AG09309 (cell line): ENCODE data around the gene C5.
A peak's percentile ranks its signal among the peaks of the same experiment; 100 is the strongest.

Experiments
- DNase-seq: peaks from one replicate; pipeline ENCODE4 v3.0.0-alpha.2; 2010; ENCODE audit warnings: low read depth
- H3K4me3 ChIP-seq: 2 replicates; pipeline ENCODE4 v1.5.1; 2011; ENCODE audit warnings: mild to moderate bottlenecking, low read depth, low read length, moderate library complexity; ENCODE audit not compliant: control insufficient read depth
- TF ChIP-seq, protein P1 (sequence below): IDR thresholded peaks from 2 replicates; pipeline ENCODE4 v1.5.1; 2011; ENCODE audit warnings: mild to moderate bottlenecking, low read depth, low read length, inconsistent platforms; ENCODE audit not compliant: insufficient read depth, control insufficient read depth; ENCODE audit errors: missing control alignments

C5 gene

DNA sequence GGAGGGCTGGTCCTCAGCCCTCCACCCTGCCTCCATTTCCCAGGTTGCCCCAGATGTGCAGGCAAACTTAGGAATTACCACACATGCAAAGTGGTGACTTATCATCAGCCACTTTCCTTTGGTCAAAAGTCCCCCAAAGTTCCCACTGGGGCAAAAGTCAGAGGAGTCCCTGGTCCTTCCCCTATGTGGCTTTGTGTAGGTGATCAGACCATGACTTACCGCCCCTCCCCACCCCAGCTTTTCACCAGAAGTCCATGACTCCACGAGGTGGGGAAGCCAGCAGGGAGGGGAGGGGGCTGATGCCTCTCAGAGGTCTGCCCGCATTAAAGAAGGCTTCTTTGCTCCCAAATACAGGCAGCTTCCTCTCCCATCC, 129.3 kb downstream of the C5 start:
- TF ChIP-seq, protein P1, sequence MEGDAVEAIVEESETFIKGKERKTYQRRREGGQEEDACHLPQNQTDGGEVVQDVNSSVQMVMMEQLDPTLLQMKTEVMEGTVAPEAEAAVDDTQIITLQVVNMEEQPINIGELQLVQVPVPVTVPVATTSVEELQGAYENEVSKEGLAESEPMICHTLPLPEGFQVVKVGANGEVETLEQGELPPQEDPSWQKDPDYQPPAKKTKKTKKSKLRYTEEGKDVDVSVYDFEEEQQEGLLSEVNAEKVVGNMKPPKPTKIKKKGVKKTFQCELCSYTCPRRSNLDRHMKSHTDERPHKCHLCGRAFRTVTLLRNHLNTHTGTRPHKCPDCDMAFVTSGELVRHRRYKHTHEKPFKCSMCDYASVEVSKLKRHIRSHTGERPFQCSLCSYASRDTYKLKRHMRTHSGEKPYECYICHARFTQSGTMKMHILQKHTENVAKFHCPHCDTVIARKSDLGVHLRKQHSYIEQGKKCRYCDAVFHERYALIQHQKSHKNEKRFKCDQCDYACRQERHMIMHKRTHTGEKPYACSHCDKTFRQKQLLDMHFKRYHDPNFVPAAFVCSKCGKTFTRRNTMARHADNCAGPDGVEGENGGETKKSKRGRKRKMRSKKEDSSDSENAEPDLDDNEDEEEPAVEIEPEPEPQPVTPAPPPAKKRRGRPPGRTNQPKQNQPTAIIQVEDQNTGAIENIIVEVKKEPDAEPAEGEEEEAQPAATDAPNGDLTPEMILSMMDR = no peak
- no peak for DNase-seq
- no peak overlapping the region for H3K4me3 ChIP-seq

DNA sequence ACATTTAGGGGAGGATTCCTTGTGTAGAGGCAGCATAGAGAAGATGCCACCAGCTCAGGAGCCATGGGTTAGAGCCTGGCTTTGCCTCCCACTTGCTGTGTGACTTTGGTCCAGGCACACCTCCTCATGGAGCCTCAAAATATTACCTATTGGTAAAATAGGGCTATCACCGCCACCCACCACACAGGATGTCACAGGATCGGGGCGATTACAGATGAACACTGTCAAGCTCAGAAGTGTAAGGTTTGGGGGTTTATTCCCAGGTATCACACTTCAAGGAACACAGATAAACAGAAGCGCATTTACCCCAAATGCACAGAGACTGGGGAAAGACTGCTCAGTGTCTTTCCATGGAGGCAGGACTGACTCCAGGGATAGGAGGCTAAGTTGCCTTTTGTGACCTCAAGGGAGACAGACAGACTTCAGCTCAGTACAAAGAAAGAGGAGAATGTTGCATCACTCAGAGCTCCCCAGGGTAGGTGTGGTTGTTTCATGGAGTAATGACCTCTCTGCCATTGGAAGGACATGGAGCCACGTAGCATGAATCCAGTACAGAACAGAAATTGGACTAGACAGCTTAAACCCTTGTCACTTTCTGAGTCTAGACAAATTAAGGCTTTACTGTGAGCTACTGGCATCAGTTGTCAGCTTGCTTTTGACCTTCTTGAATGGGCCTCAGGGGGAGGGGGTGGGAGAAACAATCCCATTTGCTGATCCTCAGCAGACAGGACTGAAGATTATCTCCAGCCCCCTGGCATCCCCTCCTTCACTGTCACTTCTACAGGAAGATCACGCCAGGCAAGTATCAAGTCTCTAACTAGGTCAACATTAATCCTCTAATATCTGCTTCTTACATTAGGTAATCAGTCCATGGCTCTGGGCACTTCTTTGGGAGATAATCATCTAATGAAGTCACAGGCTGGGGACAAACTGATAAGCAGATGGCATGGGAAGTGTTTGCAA, 130.0 kb downstream of the C5 start:
- TF ChIP-seq, protein P1 = no peak
- no peak overlapping the region for H3K4me3 ChIP-seq
- DNase-seq = no peak

DNA sequence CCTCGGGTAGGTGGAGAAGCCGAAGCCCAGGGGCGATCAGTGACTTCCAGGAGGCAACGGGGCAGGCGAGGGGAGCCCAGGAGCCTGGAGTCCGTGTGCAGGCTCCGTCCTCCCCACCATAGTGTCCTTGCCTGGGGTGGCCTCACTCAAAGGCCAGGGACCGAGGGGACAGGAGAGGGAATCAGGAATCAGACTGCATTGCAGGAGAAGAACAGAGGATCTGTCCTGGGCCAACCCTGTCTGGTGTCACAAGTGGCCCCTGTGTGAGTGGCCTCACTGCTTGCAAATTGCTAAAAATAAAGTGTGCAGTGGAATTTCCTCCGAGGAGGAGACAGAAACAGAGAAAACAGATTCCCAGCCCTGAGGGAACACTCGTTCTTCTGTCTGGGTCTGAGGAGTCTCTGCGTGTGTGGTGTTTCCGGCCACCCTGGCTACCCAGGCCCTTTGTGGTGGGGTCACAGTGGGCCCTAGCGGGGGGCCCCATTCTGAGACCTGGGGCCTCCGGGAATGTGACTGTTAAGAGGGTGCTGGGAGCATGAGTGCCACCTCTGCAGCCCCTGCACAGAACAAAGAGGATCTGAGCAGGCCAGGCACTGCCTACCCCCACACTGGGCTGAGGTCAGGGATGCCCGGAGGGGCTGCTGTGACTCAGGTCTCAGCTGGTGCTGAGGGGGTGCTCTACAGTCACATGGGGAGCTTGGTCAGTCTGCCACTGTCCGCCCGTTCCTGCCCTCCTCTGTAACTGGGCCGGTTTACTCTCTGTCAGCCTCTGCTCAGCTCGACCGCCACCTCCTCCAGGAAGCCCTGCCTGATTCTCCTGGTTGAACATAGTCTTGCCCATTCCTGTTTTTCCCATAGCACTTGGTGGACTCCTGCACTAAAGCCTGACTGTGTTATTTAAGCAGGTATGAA, 130.9 kb downstream of the C5 start:
- TF ChIP-seq, protein P1 = no peak
- no peak for DNase-seq

DNA sequence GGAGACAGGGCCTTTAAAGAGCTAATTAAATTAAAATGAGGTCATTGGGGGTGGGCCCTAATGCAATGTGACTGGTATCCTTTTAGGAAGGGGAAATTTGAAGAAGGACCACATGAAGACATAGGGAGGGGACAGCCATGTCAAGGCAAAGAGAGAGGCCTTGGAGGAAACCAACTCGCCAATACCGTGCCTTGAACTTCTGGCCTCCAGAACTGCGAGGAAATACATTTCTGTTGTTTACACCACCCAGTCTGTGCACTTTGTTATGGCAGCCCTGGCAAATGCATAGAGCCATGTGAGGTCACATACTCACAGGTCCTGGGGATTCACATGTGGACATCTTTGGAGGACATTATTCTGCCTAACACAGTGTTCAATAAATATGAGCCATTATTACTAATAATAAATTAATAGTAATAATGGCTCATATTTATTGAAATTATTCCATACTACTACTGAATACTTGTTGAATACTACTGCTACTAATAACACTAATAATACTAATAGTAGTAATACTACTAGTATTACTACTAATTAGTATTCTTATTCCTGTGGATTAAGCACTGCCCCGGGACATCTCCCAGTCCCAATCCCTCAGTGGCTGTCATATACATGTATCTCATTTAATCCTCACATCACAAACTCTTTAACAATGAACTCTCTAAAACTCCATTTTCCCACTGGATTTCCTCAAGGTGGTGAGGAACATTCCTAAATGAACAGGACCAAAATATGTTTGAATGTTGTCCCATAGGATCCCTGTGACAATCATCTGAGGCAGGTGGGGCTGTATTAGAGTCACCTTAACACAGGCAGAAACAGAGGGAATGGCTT, 131.9 kb downstream of the C5 start:
- DNase-seq = no peak
- TF ChIP-seq, protein P1 = no peak
- H3K4me3 ChIP-seq = no peak overlapping the region

More for the DNA sequence above, 130.9 kb downstream of the C5 start:
- H3K4me3 ChIP-seq = no peak overlapping the region

DNA sequence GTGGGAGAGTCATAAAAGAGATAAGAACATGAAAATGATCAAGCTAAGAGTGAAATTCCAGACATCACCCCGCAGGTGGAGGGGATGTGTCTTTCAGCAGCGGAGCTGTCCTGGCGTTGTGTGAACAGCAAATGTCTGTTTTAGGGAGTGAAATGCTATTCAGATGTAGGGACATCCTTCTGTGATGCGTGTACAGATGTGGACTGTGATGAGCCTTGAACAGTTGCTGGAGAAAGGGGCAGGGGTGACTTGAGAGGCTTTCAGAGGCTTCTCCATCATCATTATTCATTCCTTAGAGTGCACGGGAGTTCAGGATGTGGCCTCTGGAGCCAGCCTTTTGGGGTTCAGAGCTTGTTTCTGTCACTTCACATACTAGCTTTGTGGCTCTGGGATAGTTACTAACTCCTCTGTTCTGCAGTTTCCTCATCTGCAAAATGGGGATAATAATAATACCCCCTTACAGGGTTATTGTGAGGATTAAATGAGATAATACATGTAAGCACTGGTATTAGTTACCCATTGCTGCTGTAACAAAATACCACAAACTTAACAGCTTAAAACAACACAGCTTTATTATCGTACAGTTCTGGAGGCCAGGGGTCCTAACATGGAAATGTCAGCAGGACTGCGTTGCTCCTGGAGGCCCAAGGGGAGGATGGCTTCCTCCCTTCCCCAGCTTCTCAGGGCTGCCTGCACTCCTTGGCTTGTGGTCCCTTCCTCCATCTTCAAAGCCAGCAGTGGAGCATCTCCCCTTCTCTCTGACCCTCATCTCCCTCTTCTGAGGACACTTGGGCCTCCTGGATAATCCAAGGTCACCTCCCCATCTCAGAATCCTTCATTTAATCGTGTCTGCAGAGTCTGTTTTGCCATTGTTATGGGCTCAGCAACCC, 132.8 kb downstream of the C5 start:
- TF ChIP-seq, protein P1 = no peak

DNA sequence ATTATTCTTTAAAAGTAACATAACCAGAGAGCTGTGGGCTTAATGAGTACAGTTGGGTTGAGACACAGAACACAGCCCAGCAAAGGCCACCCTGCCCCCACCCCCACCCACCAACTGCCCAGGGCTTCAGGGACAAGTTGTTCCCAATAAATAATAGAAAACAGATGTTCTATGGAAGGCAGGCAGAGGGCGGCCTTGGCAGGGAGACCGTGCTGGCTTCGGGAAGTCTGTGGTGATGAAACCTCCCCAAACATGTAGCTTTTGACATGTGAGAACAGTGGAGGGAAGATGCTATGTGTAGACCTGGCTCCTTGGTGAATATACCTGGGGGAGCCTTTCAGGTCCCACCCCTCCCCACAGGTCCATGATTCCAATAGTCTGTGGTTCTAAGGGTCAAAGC, 133.5 kb downstream of the C5 start:
- TF ChIP-seq, protein P1 = peak; percentile 18
- DNase-seq = no peak
- no peak overlapping the region for H3K4me3 ChIP-seq

More for the DNA sequence above, 132.8 kb downstream of the C5 start:
- no peak for DNase-seq
- no peak overlapping the region for H3K4me3 ChIP-seq
